GM18499 (cell line): ENCODE measurements around the gene SRRT.
"Not testable (repeated sequence)": the region's sequence is repeated elsewhere in the genome, so short reads cannot be mapped to it uniquely, and the experiment has no call there.

Experiments
- ATAC-seq: cut with Tn5 transposase; IDR thresholded peaks from one replicate; pipeline ENCODE4 v1.9.1; 2021; ENCODE audit warnings: moderate number of reproducible peaks; ENCODE audit not compliant: insufficient read depth, unreplicated experiment

SRRT gene

DNA sequence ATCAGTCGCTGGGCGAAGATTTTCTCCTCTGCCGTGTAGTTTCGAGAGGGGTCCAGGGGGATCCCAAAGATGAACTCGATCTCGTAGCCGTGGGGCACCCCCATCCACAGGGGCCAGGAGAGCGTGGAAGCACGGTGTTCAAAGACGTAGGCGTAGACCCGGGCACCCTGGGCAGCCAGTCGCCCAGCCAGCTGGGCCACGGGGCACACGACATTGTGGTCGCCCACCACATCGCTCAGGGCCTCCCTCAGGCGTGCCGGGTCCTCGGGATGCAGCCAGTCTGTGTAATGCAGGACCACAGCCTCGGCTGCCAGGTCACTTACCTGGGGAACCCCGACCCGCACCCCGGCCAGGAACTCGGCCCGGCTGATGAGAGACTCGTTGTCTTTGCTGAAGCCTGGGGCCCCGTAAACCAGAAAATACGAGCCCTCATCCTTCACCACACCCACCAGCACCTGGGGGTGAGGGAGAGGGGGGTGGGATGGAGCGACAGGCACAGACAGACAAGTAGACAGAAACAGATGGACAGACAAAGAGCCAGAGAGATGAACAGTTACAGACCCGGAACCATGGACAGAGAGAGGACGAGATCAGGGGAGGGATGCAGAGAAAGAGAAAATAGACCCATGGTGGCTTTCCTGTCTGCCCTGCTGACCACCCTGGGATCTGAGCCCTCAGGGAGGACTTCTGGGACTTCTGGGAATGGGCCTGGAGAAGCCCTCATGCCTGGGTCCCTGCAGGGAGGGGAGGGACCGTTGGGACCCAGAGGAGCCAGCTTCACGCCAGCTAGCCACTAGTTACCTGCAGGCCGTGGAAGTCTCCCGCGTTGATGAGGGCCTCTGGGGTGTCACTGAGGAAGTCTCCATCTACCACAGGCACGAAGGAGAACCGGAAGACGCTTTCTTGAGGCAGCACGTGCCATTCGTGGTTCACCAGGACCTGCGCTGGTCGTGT is 17.7 kb downstream of the SRRT start:
- no peak for ATAC-seq

DNA sequence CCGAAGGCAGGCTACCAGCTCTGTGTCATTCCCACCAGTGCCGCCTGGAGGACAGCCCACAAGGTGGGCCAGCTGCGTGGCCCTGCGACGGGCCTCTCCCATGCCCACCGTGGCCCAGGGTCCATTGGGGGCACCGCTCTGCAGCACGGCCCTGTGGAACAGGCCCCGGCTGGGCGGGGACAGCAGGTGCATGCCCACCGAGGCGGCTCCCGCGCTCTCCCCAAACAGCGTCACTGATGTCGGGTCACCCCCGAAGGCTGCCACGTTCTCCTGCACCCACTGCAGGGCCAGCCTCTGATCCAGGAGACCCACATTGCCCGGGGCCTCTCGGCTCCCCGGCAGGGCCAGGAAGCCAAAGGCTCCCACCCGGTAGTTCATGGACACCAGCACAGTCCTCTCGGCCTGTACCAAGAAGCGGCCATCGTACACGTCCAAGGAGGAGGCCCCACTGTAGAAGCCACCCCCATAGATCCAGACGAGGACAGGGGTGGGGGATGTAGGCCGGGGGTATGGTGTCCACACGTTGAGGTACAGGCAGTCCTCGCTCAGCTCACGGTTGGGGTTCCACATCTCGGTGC is 18.5 kb downstream of the SRRT start:
- ATAC-seq: no peak

DNA sequence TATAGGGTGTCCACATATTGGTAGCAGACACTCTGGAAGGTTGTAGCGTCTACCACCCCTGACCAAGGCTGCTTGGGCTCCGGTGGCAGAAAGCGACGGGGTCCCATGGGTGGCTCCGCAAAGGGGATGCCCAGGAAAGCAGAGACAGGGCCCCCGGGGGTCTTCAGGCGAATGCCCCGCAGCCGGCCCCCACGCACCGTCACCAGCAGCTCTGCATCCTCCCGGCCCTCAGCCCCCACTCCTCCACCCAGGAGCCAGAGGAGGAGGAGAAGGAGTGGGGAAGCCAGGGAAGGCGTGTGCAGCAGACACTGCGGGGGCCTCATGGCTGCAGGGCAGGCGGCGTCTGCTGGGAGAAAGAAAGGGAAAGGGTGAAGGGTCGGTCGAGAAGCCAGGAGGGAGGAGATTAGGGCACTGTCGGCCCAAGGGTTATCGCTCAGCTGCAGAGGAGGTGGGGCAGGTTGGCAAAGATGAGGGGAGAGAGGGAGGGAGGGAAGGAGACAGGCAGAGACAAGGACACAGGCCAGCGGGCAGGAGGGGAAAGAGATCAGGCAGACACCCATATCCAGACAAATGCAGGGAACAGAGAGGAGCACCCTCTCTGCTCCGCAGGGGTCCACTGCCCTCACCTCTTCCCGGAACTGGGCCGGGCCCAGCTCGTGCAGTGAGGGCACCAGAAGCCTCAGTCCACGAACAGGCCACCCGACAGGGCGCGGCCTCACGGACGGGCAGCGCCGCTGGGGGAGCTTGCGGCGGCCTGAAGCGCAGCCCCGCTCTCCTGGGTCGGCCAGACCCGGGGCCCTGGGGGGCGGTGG is 19.2 kb downstream of the SRRT start:
- ATAC-seq: no peak

DNA sequence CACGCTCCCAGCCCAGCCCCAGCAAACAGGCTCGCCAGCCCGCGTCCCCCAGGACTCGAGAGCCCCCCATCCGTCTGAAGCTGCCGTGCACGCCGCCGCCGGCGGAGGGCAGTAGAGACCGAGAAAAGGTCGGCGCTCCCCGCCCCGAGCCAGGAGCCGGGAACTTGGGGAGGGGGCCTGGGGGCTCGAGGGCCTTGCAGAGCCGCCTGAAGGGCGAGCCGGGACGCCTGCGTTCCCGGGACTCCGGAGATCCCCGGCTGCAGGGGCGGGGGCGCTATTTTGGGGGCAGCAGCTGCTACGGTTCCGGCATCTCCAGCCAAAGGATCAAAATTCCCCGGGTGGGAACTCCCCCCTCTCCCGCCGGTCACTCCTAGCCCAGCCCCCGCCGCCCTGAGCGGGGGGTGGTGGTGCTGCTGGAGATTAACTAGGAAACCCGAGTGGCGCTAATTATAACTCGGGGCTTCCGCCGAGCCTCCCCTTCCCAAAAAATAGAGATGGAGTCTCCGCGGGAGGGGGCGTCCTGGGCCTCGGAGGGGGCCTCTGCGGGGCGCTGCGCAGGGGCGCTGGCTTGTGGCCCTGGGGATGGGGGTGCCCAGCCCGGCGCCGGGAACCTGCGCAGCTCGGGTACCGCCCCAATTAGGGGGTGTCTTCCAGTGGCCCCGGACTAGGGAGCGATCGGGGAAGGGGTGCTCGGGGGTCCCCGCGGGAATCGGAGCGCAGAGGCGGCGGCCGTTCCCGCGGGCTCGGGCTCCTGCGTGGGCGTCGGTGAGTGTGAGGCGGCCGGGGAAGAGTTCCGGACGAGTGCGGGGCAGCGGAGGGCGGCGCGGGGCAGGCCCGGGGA is 20.2 kb downstream of the SRRT start:
- ATAC-seq: no peak

DNA sequence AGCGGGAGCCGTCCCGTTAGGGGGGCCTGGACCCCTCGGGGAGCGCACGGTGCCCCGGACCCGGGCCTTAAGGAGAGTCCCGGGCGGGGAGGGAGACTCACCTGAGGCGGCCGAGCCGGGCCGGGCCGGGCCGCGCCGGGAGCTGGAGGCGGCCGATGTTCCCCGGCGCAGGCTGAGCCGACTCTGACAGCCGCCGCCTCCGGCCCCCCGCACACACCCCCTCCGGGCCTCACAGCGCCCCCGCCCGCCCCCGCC is 20.7 kb downstream of the SRRT start, which contains the start of gene ACHE:
Gene ACHE, minus strand, starts transcription at position 188 of the 255 bp plus-strand sequence. CDS start 1,656 bp downstream, outside the sequence.
- no peak for ATAC-seq

DNA sequence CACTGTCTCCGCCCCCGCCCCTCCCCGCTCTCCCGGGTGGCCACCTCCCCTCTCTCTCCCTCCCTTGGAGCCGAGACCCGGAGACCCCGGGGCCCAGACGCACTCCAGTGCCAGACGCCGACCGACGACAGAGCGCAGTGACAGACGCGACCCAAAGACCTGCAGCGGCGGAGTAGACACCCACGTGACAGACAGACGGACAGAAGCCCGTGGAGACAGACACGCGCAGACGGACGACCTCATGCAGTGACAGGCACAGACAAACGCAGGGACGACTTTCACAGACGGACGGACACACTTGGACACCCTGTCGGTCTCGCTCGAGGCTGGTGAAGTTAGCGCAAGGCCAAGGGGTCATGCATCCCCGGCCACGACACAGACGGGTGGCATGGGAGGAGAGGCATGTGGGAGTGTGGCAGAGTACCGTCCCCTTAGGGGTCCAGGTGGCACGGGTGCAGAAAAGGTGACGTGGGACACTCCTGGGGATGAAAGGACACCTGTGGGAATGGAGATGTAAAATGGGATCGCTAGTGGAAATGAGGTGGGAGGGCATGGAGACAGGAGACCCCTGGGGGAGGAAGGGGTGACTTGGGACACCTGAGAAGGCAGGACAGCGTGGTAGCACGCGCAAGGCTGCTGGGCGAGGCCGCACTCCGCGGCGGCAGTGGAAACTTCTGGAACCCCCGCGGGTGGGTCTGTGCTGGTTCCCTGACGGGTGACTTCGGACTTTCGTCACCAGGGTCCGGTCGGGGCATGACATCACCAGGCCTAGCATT is 21.2 kb downstream of the SRRT start:
- ATAC-seq: no peak

DNA sequence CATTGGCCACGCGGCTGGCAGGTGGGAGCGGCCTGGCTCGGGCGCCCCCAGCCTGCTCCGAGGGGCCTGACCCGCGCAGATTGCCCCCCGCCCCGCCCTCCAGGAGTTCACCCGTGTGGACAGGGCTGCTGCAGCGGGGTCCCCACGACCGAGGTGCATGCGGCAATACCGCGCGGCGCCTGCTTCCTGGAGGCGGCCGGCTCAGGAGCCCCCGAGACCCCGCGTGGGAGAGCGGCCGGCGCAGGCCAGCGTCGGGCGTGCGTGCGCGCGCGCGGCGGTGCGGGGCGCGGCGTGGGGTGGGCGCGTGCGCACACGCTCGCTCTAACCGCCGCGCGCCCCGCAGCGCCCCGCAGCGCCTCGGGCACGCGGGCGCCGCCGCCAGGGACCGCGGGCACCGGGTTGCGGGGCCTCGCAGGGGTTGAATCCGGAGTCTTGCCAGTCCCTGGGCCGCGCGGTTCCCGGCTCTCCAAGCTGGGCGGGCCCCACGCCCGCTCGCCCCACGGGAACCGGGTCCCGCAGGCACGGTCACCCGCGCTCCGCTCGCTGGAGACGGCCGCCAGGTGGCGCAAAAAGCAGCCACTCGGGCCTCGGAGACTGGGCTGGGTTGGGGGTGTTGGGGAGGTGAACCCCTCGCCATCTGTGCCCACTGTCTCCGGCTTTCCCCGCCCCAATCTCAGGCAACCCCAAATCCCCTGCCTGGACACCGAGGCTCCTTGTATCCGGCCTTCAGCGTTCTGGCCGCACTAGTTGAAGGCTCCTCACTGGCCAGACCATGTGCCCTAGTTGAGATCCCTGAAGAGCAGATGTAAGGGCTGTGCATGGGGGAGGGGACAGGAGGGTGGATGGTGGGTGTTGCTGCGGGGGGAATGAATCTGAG is 22.1 kb downstream of the SRRT start:
- ATAC-seq: no peak

DNA sequence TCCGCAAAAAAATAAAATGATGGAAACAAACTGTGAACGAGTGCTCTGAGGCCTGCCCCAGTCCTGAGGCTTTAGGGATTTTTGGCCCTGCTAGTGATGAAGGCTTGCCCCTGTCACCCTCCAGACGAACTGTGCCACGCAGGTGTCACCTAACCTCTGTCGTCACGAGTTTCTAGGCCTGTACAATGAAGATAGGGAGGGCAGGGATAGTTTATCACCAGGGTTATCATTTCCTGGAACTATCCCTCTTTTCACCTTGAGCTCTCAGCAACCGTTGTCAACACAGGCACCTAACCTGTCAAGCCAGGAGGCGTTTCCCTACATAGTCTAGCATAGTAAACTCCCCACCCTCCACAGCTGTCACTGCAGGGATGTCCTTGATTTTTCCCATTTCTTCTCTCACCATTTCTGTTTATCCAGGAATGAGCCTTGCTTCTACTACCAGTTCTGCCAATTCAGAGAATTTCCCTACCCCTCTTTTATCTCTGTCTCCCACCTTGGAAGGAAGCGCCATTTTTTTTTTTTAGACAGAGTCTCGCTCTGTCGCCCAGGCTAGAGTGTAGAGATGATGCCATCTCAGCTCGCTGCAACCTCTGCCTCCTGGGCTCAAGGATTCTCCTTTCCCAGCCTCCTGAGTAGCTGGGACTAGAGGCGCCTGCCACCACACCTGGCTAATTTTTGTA is 23.0 kb downstream of the SRRT start:
- ATAC-seq: no peak

DNA sequence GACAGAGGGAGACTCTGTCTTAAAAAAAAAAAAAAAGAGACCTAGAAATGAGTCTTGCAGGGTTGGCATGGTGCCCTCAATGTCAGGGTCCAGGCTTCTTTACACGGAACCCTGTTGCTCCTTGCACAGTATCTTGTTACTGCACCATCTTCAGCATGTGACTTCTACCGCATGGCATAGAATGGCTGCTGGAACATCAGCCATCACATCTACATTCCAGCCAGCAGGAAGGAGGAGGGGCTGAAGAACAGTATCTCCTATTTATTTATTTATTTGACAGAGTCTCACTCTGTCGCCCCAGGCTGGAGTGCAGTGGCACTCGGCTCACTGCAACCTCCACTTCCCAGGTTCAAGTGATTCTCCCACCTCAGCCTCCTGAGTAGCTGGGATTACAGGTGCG is 24.5 kb downstream of the SRRT start:
- no peak for ATAC-seq

DNA sequence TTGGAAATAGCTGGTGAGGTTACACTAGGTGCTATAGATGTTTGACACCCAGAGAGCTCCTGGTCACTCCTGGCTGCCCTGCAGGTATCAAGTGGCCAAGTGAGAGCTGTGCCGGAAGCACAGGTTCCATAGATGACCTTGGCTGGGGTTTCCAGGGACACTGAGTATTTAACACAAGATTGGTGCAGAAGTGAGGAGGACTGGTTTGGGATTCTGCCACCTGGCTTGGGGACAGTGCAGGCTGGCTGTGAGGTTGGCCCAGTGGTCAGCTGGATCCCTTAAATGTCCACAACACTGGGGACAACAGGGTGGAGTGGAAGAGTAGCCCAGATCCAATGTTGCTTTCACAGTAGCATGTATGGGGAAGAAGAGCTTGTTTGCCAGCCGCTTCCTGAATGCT is 26.1 kb downstream of the SRRT start:
- ATAC-seq: no peak

DNA sequence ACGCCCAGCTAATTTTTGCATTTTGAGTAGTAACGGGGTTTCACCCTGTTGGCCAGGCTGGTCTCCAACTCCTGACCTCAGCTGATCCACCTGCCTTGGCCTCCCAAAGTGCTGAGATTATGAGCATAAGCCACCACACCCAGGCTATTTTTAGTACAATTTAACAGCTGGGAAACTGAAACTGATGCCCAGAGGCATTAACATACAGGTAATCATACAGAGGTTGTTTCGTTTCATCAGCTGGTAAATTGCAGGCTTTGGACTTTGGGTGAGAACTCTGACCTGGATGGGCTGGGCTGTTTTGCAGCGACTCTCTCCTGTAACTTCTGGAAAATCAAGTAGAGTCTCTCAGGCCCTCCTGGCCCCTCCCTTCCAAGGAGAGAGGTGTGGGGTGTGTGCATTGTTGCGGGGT is 27.0 kb downstream of the SRRT start:
- no peak for ATAC-seq

DNA sequence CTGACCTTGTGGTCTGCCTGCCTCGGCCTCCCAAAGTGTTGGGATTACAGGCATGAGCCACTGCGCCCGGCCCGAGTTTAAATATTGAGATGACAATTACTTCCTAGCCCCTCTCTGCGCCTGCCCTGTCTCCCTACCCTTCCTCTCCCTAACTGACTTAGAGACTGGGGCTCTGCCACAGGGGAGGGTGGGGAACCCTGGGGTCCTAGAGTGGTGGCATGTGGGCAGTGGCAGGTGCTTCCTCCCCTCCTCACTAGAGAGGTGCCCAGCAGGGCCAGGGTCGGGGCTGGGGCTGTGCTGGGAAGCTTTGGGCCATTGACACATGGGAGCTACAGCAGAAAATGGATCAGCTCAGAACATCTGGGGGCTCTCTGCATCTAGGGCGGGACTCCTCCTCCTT is 27.7 kb downstream of the SRRT start:
- ATAC-seq: no peak

DNA sequence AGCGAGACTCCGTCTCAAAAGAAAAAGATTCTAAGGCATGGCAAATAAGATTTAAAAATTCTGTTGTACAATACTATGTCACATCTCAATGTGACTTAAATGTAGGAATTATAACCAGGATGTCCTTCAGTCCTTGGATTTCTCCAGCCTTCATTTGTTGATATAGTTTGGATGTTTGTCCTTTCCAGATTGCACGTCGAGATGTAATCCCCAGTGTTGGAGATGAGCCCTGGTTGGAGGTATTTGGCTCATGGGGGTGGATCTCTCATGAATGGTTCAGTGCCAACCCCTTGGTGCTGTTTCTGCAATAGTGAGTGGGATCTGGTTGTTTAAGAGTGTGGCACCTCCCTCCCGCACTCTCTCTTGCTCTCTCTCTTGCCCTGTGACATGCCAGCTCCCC is 33.6 kb downstream of the SRRT start:
- ATAC-seq: no peak

DNA sequence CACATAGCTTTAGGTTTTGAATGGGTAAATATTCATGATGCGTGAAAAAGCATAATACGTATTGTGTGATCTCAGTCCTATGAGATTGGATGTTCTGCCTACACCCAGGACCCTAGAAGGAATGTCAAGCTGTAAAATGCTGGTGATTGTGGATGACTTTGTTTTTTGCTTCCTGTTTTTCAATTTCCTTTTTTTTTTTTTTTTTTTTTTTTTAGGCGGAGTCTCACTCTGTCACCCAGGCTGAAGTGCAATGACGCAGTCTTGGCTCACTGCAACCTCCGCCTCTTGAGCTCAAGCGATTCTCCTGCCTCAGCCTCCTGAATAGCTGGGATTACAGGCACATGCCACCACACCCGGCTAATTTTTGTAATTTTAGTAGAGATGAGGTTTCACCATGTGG is 35.5 kb downstream of the SRRT start:
- not testable (repeated sequence) for ATAC-seq

DNA sequence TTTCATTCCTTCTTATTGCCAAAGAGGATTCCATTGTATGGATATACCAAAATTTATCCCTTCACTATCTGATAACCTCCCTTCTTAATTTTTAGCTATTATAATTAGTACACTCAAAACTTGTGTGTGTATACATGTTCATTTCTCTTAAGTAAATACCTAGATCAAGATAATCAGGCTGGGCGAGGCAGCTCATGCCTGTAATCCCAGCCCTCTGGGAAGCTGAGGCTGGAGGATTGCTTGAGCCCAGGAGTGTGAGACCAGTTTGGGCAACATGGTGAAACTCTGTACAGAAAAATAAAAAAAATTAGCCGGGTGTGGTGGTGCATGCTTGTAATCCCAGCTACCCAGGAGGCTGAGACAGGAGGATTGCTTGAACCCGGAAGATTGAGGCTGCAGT is 36.6 kb downstream of the SRRT start:
- no peak for ATAC-seq

DNA sequence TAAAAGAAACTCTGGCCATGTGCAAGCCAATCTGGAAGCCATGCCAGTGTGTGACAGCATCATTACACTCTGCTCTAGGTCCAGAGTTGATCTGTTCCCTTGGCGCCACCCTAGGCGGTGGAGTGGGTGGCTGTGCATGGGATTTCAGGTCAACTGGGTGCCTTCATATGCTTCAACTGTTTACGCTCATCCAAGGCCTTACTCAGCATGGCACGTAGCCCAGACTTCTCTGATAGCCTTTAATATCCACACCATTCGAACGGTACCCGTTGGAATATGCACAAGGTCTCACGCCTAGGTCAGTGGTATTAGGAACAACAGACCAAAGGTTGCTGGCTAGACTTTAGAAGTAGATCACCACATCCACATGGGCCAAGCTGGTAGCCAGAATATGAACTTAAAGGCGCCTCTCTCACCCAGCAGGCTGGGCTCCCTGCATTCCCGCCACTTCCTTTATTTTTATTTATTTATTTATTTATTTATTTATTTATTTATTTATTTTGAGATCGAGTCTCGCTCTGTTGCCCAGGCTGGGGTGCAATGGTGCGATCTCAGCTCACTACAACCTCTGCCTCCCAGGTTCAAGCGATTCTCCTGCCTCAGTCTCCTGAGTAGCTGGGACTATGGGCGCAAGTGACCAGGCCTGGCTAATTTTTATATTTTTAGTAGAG is 39.4 kb downstream of the SRRT start:
- ATAC-seq: no peak

DNA sequence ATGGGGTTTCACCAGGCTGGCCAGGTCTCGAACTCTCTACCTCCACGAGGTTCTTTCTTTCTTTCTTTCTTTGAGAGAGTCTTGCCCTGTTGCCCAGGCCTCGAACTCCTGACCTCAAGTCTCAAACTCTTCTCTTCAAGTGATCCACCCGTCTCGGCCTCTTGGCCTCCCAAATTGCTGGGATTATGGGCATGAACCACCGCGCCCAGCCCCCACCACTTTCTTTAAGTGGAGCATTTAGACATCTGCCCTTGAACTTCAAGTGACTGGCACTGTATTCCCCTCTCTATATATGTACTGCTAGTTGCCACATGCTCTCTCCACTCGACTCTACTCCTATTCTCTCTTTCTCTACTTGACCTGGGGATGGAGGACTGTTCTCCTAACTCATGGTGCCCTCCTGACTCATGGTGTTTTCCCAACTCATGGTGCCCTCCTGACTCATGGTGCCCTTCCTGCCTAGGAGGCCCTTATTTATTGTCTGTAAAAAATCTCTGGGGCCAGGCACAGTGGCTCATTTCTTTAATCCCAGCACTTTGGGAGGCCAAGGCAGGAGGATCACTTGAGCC is 40.1 kb downstream of the SRRT start:
- no peak for ATAC-seq
